PC-3 (cell line): ENCODE data around the gene PKDREJ. TPM values are rescaled to one million over a fixed set of nuclear protein-coding genes. Genes with fewer than 3 reads are reported as not detected.

Experiments used
- ATAC-seq: fragments of 200-7000 bp; cut with Tn5 transposase; 2 replicates; pipeline ENCODE4 v1.9.1; 2020; ENCODE audit warnings: mild to moderate bottlenecking, moderate library complexity
- BruUV-seq: library from RNA; stranded (reverse); fragments of 400-500 nt; replicated peaks from 2 replicates; lab custom pipeline; 2021; lab: Mats Ljungman, UMichigan
- CTCF ChIA-PET: fragments of 300-600 bp; sonication (Branson Sonifier 250); formaldehyde crosslinking; loops from one replicate; lab custom pipeline; 2022; ENCODE audit warnings: antibody characterized with exemption; lab: Charles Lee
- POLR2A ChIA-PET: fragments of 300-600 bp; sonication (Branson Sonifier 250); formaldehyde crosslinking; loops from one replicate; lab custom pipeline; 2022; ENCODE audit warnings: antibody characterized with exemption; ENCODE audit not compliant: unreplicated experiment; lab: Charles Lee
- DNase-seq: peaks from one replicate; pipeline ENCODE4 v3.0.0-alpha.2; 2015
- H2AFZ ChIP-seq: fragments of 300-600 bp; sonication (generic); 2 replicates; pipeline ENCODE4 v1.6.0; 2016; ENCODE audit warnings: antibody characterized with exemption, low read length
- H3F3A ChIP-seq: fragments of 300-600 bp; sonication (generic); one replicate; pipeline ENCODE4 v1.6.0; 2017; ENCODE audit warnings: antibody characterized with exemption, low read length, control low read depth, mild to moderate bottlenecking; ENCODE audit not compliant: unreplicated experiment
- H3K27ac ChIP-seq: fragments of 300-600 bp; sonication (generic); 2 replicates; pipeline ENCODE4 v1.5.1; 2016; ENCODE audit warnings: mild to moderate bottlenecking, low read length
- H3K27me3 ChIP-seq: fragments of 300-600 bp; sonication (generic); 2 replicates; pipeline ENCODE4 v1.6.1; 2016; ENCODE audit warnings: low read length, mixed read lengths
- H3K36me3 ChIP-seq: fragments of 300-600 bp; sonication (generic); 2 replicates; pipeline ENCODE4 v1.6.1; 2016; ENCODE audit warnings: low read depth, mixed run types, low read length, mixed read lengths
- H3K4me1 ChIP-seq: fragments of 300-600 bp; sonication (generic); 2 replicates; pipeline ENCODE4 v1.5.1; 2016; ENCODE audit warnings: low read length; ENCODE audit not compliant: insufficient read depth
- H3K4me2 ChIP-seq: fragments of 300-600 bp; sonication (generic); 2 replicates; pipeline ENCODE4 v1.6.0; 2016; ENCODE audit warnings: low read length
- H3K4me3 ChIP-seq: fragments of 300-600 bp; sonication (generic); 2 replicates; pipeline ENCODE4 v1.5.1; 2016; ENCODE audit warnings: mild to moderate bottlenecking, low read length, mixed read lengths
- H3K79me2 ChIP-seq: fragments of 300-600 bp; sonication (generic); 2 replicates; pipeline ENCODE4 v1.6.1; 2017; ENCODE audit warnings: low read length, mixed read lengths
- H3K9ac ChIP-seq: fragments of 300-600 bp; sonication (generic); 2 replicates; pipeline ENCODE4 v1.6.0; 2016; ENCODE audit warnings: mild to moderate bottlenecking, low read length
- H3K9me2 ChIP-seq: fragments of 300-600 bp; sonication (generic); replicated peaks from 2 replicates; pipeline ENCODE4 v1.6.1; 2016; ENCODE audit warnings: mixed run types, low read length, mixed read lengths
- H3K9me3 ChIP-seq: fragments of 300-600 bp; sonication (generic); 2 replicates; pipeline ENCODE4 v1.6.1; 2016; ENCODE audit warnings: low read length, mixed read lengths
- H4K20me1 ChIP-seq: fragments of 300-600 bp; sonication (generic); 2 replicates; pipeline ENCODE4 v1.6.1; 2016; ENCODE audit warnings: low read length, mixed read lengths
- CTCF ChIP-seq: fragments of 300-600 bp; sonication (generic); conservative IDR thresholded peaks from 2 replicates; pipeline ENCODE4 v1.5.1; 2017; ENCODE audit warnings: antibody characterized with exemption, low read depth, mild to moderate bottlenecking, low read length
- EZH2 ChIP-seq: fragments of 300-600 bp; sonication (generic); IDR thresholded peaks from one replicate; pipeline ENCODE4 v1.6.1; 2017; ENCODE audit warnings: antibody characterized with exemption, mild to moderate bottlenecking, low read length; ENCODE audit not compliant: unreplicated experiment
- EZH2phosphoT487 ChIP-seq: fragments of 300-600 bp; sonication (generic); IDR thresholded peaks from 2 replicates; pipeline ENCODE4 v1.6.1; 2018; ENCODE audit warnings: mild to moderate bottlenecking, antibody characterized with exemption, low read length, borderline replicate concordance
- intact Hi-C: fragments of 100-400 bp; cut with micrococcal nuclease; formaldehyde crosslinking; loops from 2 replicates; pipeline ENCODE4 v1.9.0; 2023
- total RNA-seq: library from RNA; depleted of rRNA; stranded (reverse); fragments of >200 nt; gene quantifications from 2 replicates; pipeline ENCODE4 v1.2.3, GENCODE V29; 2014

Gene PKDREJ
- total RNA-seq, 1 experiment from 2014 or later = not detected

GRCh38 chr22:46220921-46221320 lies 42.2 kb downstream of the PKDREJ start:
- no TSS peak for BruUV-seq
- Histone ChIP-seq H3K36me3 (no peaks in the 10 kb centered on the region), H3K4me1 (no peaks in the 10 kb centered on the region), H3K9me2 (no peaks in the 10 kb centered on the region), H3F3A (no peaks in the 10 kb centered on the region), H3K4me3 (no peak overlapping the region), H3K9ac (no peak overlapping the region), H3K9me3 (no peaks in the 10 kb centered on the region), H3K79me2 (no peaks in the 10 kb centered on the region), H3K27ac (no peak overlapping the region), H4K20me1 (no peaks in the 10 kb centered on the region), H3K4me2 (no peak overlapping the region), H2AFZ (no peak overlapping the region), H3K27me3 (no peaks in the 10 kb centered on the region)
- DNase-seq (no peak), ATAC-seq (no peak)
- no peak for TF ChIP-seq EZH2phosphoT487
- TF ChIP-seq EZH2 = no peak
- no peak for TF ChIP-seq CTCF
- CTCF ChIA-PET = no interaction called here
- POLR2A ChIA-PET = no interaction called here
- intact Hi-C loops = no loop called here

- no peaks in the 10 kb centered on the region for H4K20me1 ChIP-seq
- no peaks in the 10 kb centered on the region for H3K36me3 ChIP-seq
- H3K4me1 ChIP-seq = no peaks in the 10 kb centered on the region
- DNase-seq (no peak), ATAC-seq (no peak)
- POLR2A ChIA-PET = no interaction called here
- no peaks in the 10 kb centered on the region for H3K9me2 ChIP-seq
- H2AFZ ChIP-seq = no peak overlapping the region
- TF ChIP-seq EZH2 (no peak), EZH2phosphoT487 (no peak), CTCF (no peak)
- BruUV-seq = no TSS peak
- no peaks in the 10 kb centered on the region for H3K27me3 ChIP-seq
- no peak overlapping the region for H3K4me3 ChIP-seq
- no peak overlapping the region for H3K4me2 ChIP-seq
- H3K27ac ChIP-seq = no peak overlapping the region
- no peaks in the 10 kb centered on the region for H3K9me3 ChIP-seq
- H3F3A ChIP-seq = no peaks in the 10 kb centered on the region
- intact Hi-C loops = no loop called here
- CTCF ChIA-PET = no interaction called here
- H3K79me2 ChIP-seq = no peaks in the 10 kb centered on the region
- H3K9ac ChIP-seq = no peak overlapping the region
Measured at GRCh38 chr22:46219636-46220035, 43.5 kb downstream of the PKDREJ start.

- ChIA-PET POLR2A (no interaction called here), CTCF (no interaction called here)
- Histone ChIP-seq H3K27ac (no peak overlapping the region), H3K79me2 (no peaks in the 10 kb centered on the region), H2AFZ (no peak overlapping the region), H3K9me3 (no peaks in the 10 kb centered on the region), H4K20me1 (no peaks in the 10 kb centered on the region), H3K9ac (no peak overlapping the region), H3K4me2 (no peak overlapping the region), H3K4me3 (no peak overlapping the region), H3K36me3 (0 out of 2 replicates have a peak, but pooled peaks cover under 1% of the 10 kb centered on the region), H3K27me3 (no peaks in the 10 kb centered on the region), H3K9me2 (no peaks in the 10 kb centered on the region), H3F3A (no peaks in the 10 kb centered on the region), H3K4me1 (no peaks in the 10 kb centered on the region)
- no peak for ATAC-seq
- TF ChIP-seq EZH2 (no peak), CTCF (no peak), EZH2phosphoT487 (no peak)
- intact Hi-C loops = no loop called here
- BruUV-seq = no TSS peak
- DNase-seq = no peak
Measured at GRCh38 chr22:46214616-46215015, 48.5 kb downstream of the PKDREJ start.
